ENCODE data around the gene CDK17.

DNA sequence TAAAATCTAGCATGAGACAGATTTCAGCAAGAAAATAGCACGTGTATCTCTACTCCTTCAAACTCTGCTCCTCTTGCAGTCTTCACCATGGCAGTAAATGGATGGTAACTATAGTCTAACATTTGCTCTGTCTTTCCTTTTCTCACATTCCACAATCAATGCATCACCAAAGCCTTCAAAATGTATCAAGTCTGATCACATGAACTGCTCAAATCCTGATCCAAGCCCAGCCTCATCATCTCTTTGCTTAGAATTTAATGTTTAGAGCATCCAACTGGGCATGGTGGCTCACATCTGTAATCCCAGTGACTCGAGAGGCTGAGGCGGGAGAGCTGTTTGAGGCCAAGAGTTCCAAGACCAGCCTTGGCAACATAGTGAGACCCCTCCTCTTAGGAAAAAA, 45.9 kb downstream of the CDK17 start:
- TF ChIP-seq EGR1 (IDR thresholded peaks at IDR 0.05) = no peak
- no peak for TF ChIP-seq YY1 (IDR thresholded peaks at IDR 0.05; ENCODE audit: low read depth)
- TF ChIP-seq, protein P1, sequence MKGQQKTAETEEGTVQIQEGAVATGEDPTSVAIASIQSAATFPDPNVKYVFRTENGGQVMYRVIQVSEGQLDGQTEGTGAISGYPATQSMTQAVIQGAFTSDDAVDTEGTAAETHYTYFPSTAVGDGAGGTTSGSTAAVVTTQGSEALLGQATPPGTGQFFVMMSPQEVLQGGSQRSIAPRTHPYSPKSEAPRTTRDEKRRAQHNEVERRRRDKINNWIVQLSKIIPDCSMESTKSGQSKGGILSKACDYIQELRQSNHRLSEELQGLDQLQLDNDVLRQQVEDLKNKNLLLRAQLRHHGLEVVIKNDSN (IDR thresholded peaks at IDR 0.05) = no peak
- no peak for TF ChIP-seq CEBPB (IDR thresholded peaks at IDR 0.05)
- TF ChIP-seq FOXM1 (IDR thresholded peaks at IDR 0.05; ENCODE audit: borderline replicate concordance, low read depth) = no peak
